HG03457 (cell line): Measurements from ENCODE around the gene KLF12.

Source experiments
- ATAC-seq: cut with Tn5 transposase; IDR thresholded peaks from one replicate; pipeline ENCODE4 v1.9.1; 2021; ENCODE audit warnings: moderate number of reproducible peaks; ENCODE audit not compliant: unreplicated experiment

The KLF12 gene

GRCh38 chr13:74135326-74136083 lies 1.3 kb upstream of the KLF12 start:
- ATAC-seq: peak; percentile 31

- peak; percentile 29 for ATAC-seq
Observed at GRCh38 chr13:74134777-74135325, 647 bp upstream of the KLF12 start.

GRCh38 chr13:74133657-74134201 lies 475 bp downstream of the KLF12 start:
- ATAC-seq: peak; percentile 37

GRCh38 chr13:74132776-74133656 lies 1.2 kb downstream of the KLF12 start:
- no peak for ATAC-seq

- no peak for ATAC-seq
Observed at GRCh38 chr13:74132152-74132775, 1.9 kb downstream of the KLF12 start.

- ATAC-seq: no peak
Observed at GRCh38 chr13:74131227-74131626, 3.0 kb downstream of the KLF12 start.

- no peak for ATAC-seq
Observed at GRCh38 chr13:74129500-74130191, 4.6 kb downstream of the KLF12 start.

- no peak for ATAC-seq
Observed at GRCh38 chr13:74128156-74128767, 5.9 kb downstream of the KLF12 start.

GRCh38 chr13:74118328-74118727 lies 15.9 kb downstream of the KLF12 start:
- no peak for ATAC-seq

- no peak for ATAC-seq
Observed at GRCh38 chr13:74117207-74117705, 16.9 kb downstream of the KLF12 start.

- no peak for ATAC-seq
Observed at GRCh38 chr13:74115133-74115532, 19.1 kb downstream of the KLF12 start.

- no peak for ATAC-seq
Observed at GRCh38 chr13:74114641-74115040, 19.6 kb downstream of the KLF12 start.

GRCh38 chr13:74114202-74114601 lies 20.0 kb downstream of the KLF12 start:
- no peak for ATAC-seq

- ATAC-seq: no peak
Observed at GRCh38 chr13:74111901-74112824, 22.0 kb downstream of the KLF12 start.

GRCh38 chr13:74111399-74111798 lies 22.8 kb downstream of the KLF12 start:
- no peak for ATAC-seq

GRCh38 chr13:74110053-74110452 lies 24.2 kb downstream of the KLF12 start:
- ATAC-seq: no peak

- no peak for ATAC-seq
Observed at GRCh38 chr13:74107598-74107997, 26.6 kb downstream of the KLF12 start.

GRCh38 chr13:74105871-74106270 lies 28.3 kb downstream of the KLF12 start:
- no peak for ATAC-seq
